Measurements from ENCODE around the gene PTP4A1.

The PTP4A1 gene

DNA sequence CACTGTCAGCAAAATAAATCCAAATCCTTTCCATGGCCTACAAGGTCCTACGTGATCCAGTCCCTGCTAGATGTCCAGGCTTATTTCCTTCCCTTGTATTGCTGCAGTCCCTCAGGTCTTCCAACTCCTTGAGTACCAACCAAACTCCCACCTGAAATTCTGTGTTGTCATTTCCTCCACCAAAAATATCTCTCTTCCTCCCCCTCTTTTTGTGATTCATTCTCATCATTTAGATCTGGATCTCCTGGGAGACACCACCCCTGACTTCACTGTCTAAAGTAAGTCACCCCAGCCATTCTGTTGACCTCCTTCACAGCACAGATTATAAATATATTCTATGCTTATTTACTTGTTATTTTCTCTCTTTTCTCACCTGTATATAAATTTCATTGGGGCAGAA, 9.0 kb upstream of the PTP4A1 start:
- no peak overlapping the region for H3K4me3 ChIP-seq (ENCODE audit: low read depth, low read length)
- in situ Hi-C loops (cut with HindIII; ENCODE audit: low sequenced_read_pairs): no loop called here
- no peak for DNase-seq (ENCODE audit: low read depth)
- TF ChIP-seq, protein P1, sequence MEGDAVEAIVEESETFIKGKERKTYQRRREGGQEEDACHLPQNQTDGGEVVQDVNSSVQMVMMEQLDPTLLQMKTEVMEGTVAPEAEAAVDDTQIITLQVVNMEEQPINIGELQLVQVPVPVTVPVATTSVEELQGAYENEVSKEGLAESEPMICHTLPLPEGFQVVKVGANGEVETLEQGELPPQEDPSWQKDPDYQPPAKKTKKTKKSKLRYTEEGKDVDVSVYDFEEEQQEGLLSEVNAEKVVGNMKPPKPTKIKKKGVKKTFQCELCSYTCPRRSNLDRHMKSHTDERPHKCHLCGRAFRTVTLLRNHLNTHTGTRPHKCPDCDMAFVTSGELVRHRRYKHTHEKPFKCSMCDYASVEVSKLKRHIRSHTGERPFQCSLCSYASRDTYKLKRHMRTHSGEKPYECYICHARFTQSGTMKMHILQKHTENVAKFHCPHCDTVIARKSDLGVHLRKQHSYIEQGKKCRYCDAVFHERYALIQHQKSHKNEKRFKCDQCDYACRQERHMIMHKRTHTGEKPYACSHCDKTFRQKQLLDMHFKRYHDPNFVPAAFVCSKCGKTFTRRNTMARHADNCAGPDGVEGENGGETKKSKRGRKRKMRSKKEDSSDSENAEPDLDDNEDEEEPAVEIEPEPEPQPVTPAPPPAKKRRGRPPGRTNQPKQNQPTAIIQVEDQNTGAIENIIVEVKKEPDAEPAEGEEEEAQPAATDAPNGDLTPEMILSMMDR (IDR thresholded peaks at IDR 0.05; ENCODE audit: low read depth, low read length, missing control alignments): no peak

DNA sequence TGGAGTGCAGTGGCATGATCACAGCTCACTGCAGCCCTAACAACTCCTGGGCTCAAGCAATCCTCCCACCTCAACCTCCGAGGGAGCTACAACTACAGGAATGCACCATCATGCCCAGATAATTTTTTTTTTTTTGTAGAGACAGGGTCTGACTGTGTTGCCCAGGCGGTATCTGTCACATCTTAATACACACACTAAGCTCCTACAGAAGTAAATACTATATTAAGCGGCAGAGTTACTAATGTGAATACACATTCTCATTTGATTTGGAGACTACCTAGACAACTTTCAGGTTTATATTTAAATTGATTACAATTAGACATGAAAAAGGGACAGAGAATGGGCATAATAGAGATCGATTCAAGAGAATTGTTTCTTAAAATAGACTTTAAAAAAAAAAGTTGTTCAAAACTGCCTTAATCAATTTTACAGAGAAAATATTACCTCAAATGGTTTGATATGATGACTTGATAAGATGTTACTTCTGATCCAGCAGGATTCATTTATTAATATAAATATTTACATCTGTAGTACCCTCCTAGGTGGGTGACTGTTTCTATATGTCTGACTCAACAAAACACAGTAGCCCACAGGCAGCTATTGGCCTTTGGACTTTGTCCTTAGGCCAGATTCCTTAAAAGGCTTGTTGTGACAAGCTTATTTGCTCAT, 7.1 kb upstream of the PTP4A1 start:
- in situ Hi-C loops (cut with HindIII; ENCODE audit: low sequenced_read_pairs): no loop called here
- TF ChIP-seq, protein P1 (IDR thresholded peaks at IDR 0.05; ENCODE audit: low read depth, low read length, missing control alignments): no peak
- no peak for DNase-seq (ENCODE audit: low read depth)
- H3K4me3 ChIP-seq (ENCODE audit: low read depth, low read length): no peak overlapping the region

- H3K4me3 ChIP-seq (ENCODE audit: low read depth, low read length): no peak overlapping the region
- TF ChIP-seq, protein P1 (IDR thresholded peaks at IDR 0.05; ENCODE audit: low read depth, low read length, missing control alignments): no peak
- in situ Hi-C loops (cut with HindIII; ENCODE audit: low sequenced_read_pairs): no loop called here
- peak; percentile 57 for DNase-seq (ENCODE audit: low read depth)
These were observed 6.3 kb upstream of the PTP4A1 start for GRCh38 chr6:63565727-63566596.

GRCh38 chr6:63567966-63568365, 4.3 kb upstream of the PTP4A1 start:
- DNase-seq (ENCODE audit: low read depth): no peak
- in situ Hi-C loops (cut with HindIII; ENCODE audit: low sequenced_read_pairs): no loop called here
- TF ChIP-seq, protein P1 (IDR thresholded peaks at IDR 0.05; ENCODE audit: low read depth, low read length, missing control alignments): no peak
- H3K4me3 ChIP-seq (ENCODE audit: low read depth, low read length): no peak overlapping the region

DNA sequence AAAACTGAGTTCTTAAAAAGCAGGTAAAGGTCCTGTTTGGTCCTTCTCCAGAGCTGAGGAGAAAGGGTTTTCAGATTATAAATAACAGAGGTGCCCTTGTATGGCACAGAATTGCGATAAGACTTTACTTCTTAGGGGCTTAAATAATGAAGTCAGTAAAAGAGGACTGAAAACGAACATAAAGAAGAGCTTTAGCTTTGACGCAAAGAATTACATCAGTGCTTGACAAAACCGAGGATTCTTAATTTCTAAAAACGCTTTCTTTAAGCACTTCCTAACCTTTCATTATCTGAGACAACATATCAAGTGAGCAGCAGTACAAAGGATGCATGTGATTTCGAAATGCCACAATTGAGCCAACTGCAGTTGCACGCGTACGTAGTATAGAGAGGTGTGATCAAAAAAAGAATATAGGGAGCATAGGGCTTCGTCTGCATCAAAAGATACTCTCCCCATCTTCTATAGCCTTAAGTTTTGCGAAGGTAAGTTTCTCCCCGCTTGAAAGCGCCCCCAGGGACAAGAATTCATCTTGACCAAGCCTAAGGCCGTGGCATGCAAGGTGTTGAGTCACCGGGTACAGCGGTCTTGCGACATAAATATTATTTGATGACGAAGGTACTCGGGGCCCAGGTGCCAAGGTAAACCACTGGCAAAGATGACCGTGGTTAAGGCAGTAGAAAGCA, 778 bp upstream of the PTP4A1 start:
- H3K4me3 ChIP-seq (ENCODE audit: low read depth, low read length): peak overlapping the region; percentile 76
- TF ChIP-seq, protein P1 (IDR thresholded peaks at IDR 0.05; ENCODE audit: low read depth, low read length, missing control alignments): no peak
- peak; percentile 60 for DNase-seq (ENCODE audit: low read depth)
- in situ Hi-C loops (cut with HindIII; ENCODE audit: low sequenced_read_pairs): no loop called here

DNA sequence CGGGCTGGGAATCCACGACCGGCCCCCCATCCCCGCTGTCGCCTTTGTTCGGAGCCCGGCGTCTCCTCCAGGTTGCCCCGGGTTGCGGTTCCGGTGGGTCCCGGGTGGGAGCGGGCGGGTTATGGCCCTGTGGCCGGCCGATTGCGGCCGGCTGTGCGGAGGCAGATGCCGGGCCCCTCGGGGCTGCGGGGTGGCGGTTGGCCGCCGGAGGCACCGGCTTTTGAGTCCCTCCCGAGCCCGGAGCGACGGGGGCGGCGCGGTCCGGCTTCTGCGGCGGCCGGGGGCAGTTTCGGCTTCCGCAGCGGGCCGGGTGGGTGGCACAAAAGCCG, 431 bp downstream of the PTP4A1 start:
- in situ Hi-C loops (cut with HindIII; ENCODE audit: low sequenced_read_pairs): no loop called here
- H3K4me3 ChIP-seq (ENCODE audit: low read depth, low read length): peak overlapping the region; percentile 76
- TF ChIP-seq, protein P1 (IDR thresholded peaks at IDR 0.05; ENCODE audit: low read depth, low read length, missing control alignments): no peak
- no peak for DNase-seq (ENCODE audit: low read depth)

All from astrocyte of the cerebellum (primary cell).